Germinal center (tissue), 1 donor: Measurements from ENCODE around the gene SEMA3F.
"Not testable (repeated sequence)": the region's sequence is repeated elsewhere in the genome, so short reads cannot be mapped to it uniquely, and the experiment has no call there.

Experiments
- DNase-seq: peaks from one replicate; pipeline ENCODE4 v3.0.0; 2012; ENCODE audit warnings: mixed read lengths, low spot score

The SEMA3F gene

GRCh38 chr3:50193746-50194127 lies 38.6 kb downstream of the SEMA3F start:
- no peak for DNase-seq

GRCh38 chr3:50194128-50194902 lies 39.2 kb downstream of the SEMA3F start:
- DNase-seq, result peak; percentile 86

GRCh38 chr3:50194903-50195500 lies 39.9 kb downstream of the SEMA3F start:
- peak; percentile 78 for DNase-seq

GRCh38 chr3:50195501-50196252 lies 40.6 kb downstream of the SEMA3F start:
- DNase-seq, result no peak

GRCh38 chr3:50196253-50196801 lies 41.2 kb downstream of the SEMA3F start:
- no peak for DNase-seq

- DNase-seq, result no peak
Observed at GRCh38 chr3:50201573-50202315, 46.6 kb downstream of the SEMA3F start.

GRCh38 chr3:50202353-50203112 lies 47.4 kb downstream of the SEMA3F start:
- no peak for DNase-seq

- no peak for DNase-seq
Observed at GRCh38 chr3:50203113-50203808, 48.1 kb downstream of the SEMA3F start.

- DNase-seq, result no peak
Observed at GRCh38 chr3:50203809-50204803, 49.0 kb downstream of the SEMA3F start.

- peak; percentile 46 for DNase-seq
Observed at GRCh38 chr3:50204804-50205412, 49.8 kb downstream of the SEMA3F start, which contains the start of gene SLC38A3. Gene SLC38A3, plus strand, starts transcription at chr3:50205271. Its CDS starts 8,929 bp downstream, at chr3:50214200.

- peak; percentile 66 for DNase-seq
Observed at GRCh38 chr3:50205413-50206276, 50.5 kb downstream of the SEMA3F start.

- no peak for DNase-seq
Observed at GRCh38 chr3:50207359-50208042, 52.4 kb downstream of the SEMA3F start.

GRCh38 chr3:50208677-50209344 lies 53.7 kb downstream of the SEMA3F start:
- no peak for DNase-seq

- no peak for DNase-seq
Observed at GRCh38 chr3:50210176-50210509, 55.0 kb downstream of the SEMA3F start.

- DNase-seq, result no peak
Observed at GRCh38 chr3:50210510-50211367, 55.6 kb downstream of the SEMA3F start.

- DNase-seq, result not testable (repeated sequence)
Observed at GRCh38 chr3:50211368-50211717, 56.2 kb downstream of the SEMA3F start.
